Type B pancreatic cell (in vitro differentiated cells): Measurements from ENCODE around the gene BAD. TPM values are rescaled to one million over a fixed set of nuclear protein-coding genes. Genes with fewer than 3 reads are reported as not detected.

Experiments used
- DNase-seq: peaks from one replicate; pipeline ENCODE4 v3.0.0; 2021; ENCODE audit warnings: mixed read lengths; ENCODE audit not compliant: unreplicated experiment; ENCODE audit errors: extremely low spot score
- H3K27ac Mint-ChIP-seq: 2 replicates; pipeline ENCODE4 v1.8.0; 2021; ENCODE audit warnings: mild to moderate bottlenecking, mixed read lengths
- H3K27me3 Mint-ChIP-seq: 2 replicates; pipeline ENCODE4 v1.8.0; 2021; ENCODE audit warnings: mixed read lengths
- H3K36me3 Mint-ChIP-seq: 2 replicates; pipeline ENCODE4 v1.8.0; 2021; ENCODE audit warnings: mixed read lengths
- H3K4me1 Mint-ChIP-seq: one replicate; pipeline ENCODE4 v1.8.0; 2021; ENCODE audit warnings: mixed read lengths; ENCODE audit not compliant: unreplicated experiment
- H3K4me3 Mint-ChIP-seq: 2 replicates; pipeline ENCODE4 v1.8.0; 2021; ENCODE audit warnings: mild to moderate bottlenecking, mixed read lengths
- H3K9me3 Mint-ChIP-seq: 2 replicates; pipeline ENCODE4 v1.8.0; 2021; ENCODE audit warnings: mixed read lengths
- total RNA-seq: library from RNA; stranded (reverse); gene quantifications from 2 replicates; pipeline ENCODE4 v1.2.1, GENCODE V29; 2021; ENCODE audit warnings: low replicate concordance
- TF ChIP-seq, protein P1 (sequence below): fragments of 200-600 bp; sonication (generic); conservative IDR thresholded peaks from 2 replicates; pipeline ENCODE4 v1.5.0; 2021; ENCODE audit warnings: antibody characterized with exemption, mild to moderate bottlenecking

Gene BAD
- total RNA-seq, 1 donor from 2014 or later = 48.7 TPM

- Mint-ChIP-seq H3K4me1 (peaks cover 21% of the 10 kb centered on the region), H3K36me3 (no peaks in the 10 kb centered on the region), H3K4me3 (peak overlapping the region; percentile 89), H3K27me3 (no peaks in the 10 kb centered on the region), H3K27ac (no peak overlapping the region), H3K9me3 (no peaks in the 10 kb centered on the region)
- DNase-seq = no peak
- TF ChIP-seq, protein P1, sequence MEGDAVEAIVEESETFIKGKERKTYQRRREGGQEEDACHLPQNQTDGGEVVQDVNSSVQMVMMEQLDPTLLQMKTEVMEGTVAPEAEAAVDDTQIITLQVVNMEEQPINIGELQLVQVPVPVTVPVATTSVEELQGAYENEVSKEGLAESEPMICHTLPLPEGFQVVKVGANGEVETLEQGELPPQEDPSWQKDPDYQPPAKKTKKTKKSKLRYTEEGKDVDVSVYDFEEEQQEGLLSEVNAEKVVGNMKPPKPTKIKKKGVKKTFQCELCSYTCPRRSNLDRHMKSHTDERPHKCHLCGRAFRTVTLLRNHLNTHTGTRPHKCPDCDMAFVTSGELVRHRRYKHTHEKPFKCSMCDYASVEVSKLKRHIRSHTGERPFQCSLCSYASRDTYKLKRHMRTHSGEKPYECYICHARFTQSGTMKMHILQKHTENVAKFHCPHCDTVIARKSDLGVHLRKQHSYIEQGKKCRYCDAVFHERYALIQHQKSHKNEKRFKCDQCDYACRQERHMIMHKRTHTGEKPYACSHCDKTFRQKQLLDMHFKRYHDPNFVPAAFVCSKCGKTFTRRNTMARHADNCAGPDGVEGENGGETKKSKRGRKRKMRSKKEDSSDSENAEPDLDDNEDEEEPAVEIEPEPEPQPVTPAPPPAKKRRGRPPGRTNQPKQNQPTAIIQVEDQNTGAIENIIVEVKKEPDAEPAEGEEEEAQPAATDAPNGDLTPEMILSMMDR = no peak
These were observed 34.0 kb downstream of the BAD start for GRCh38 chr11:64250415-64251015.

DNA sequence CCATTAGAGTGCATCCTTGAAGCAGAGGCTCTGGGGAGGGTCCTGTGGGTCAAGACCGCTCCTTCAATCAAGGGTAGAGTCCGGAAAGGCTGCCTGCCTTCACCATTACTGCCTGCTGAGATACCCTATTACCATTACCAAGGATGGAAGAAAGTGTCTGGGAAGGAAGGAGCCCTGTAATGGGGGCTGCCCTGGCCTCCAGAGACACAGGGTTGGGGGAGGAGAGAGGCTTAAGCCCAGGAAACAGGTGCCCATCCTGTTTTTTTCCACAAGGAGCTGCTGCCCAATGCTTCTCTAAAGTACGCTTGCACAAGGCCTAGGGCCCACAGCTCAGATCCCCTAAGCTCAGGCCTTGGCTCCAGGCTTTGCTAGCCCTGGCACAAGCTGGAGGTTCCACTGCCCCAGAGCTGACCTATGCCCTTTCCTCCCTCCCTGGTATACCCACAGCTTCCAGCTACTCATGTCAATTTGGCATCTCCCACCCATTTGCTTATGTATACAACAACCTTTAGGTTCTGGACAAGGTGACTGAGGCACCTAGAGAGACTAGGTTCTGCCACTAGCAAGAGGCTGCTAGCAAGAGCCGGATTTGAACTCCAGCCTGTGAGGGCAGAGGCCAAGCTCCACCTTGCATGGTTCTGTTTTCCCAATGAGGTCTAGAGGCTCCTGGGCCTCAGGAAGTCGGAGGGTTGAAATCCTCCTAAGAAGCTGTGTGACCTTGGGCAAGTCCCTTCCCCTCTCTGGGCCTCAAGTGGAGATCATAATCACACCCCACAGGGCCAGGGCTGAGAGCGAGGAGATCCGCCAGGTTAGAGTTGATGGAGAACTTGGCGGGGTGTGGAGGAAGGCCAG, 34.7 kb downstream of the BAD start:
- DNase-seq = no peak
- H3K27me3 Mint-ChIP-seq = no peaks in the 10 kb centered on the region
- no peaks in the 10 kb centered on the region for H3K9me3 Mint-ChIP-seq
- H3K4me3 Mint-ChIP-seq = peak overlapping the region; percentile 70
- no peaks in the 10 kb centered on the region for H3K36me3 Mint-ChIP-seq
- TF ChIP-seq, protein P1 = no peak
- H3K27ac Mint-ChIP-seq = no peak overlapping the region
- peaks cover 21% of the 10 kb centered on the region for H3K4me1 Mint-ChIP-seq

GRCh38 chr11:64249038-64249437, 35.4 kb downstream of the BAD start:
- TF ChIP-seq, protein P1 = no peak
- Mint-ChIP-seq H3K4me1 (peaks cover 20% of the 10 kb centered on the region), H3K27ac (no peak overlapping the region)

DNA sequence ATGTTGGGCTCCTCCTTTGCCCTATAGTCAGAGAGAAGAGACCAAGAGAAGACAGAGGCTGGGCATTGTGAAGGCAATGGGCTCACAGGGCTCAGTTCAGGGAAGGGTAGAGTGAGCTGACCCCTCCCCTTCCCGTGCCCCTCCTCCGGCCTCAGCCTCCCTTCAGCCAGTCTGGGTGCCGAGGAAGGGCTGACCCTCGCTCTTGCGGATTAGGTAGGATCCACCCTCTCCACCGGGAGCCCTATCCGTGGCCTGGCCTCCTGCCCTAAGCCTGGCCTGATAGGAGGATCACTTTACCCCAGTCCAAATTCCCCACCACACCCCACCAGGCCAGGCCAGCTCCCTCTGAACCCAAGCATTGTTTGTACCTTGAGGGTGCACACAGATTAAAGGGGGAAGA, 35.9 kb downstream of the BAD start:
- Mint-ChIP-seq H3K27ac (peak overlapping the region; percentile 76), H3K4me3 (peak overlapping the region; percentile 85), H3K9me3 (no peaks in the 10 kb centered on the region), H3K36me3 (no peaks in the 10 kb centered on the region), H3K27me3 (no peaks in the 10 kb centered on the region), H3K4me1 (peaks cover 15% of the 10 kb centered on the region)
- no peak for DNase-seq
- TF ChIP-seq, protein P1 = no peak

More at GRCh38 chr11:64249038-64249437, 35.4 kb downstream of the BAD start:
- DNase-seq = no peak
- H3K27me3 Mint-ChIP-seq = no peaks in the 10 kb centered on the region
- peak overlapping the region; percentile 70 for H3K4me3 Mint-ChIP-seq
- no peaks in the 10 kb centered on the region for H3K9me3 Mint-ChIP-seq
- H3K36me3 Mint-ChIP-seq = no peaks in the 10 kb centered on the region

GRCh38 chr11:64247729-64248531, 36.5 kb downstream of the BAD start:
- Mint-ChIP-seq H3K4me1 (peaks cover 13% of the 10 kb centered on the region), H3K4me3 (peak overlapping the region; percentile 85), H3K27me3 (no peaks in the 10 kb centered on the region), H3K27ac (peak overlapping the region; percentile 76), H3K9me3 (no peaks in the 10 kb centered on the region), H3K36me3 (no peaks in the 10 kb centered on the region)
- TF ChIP-seq, protein P1 = peak; percentile 4
- DNase-seq = no peak
